ENCODE results near the gene RHOXF1. TPM values are rescaled to one million over a fixed set of nuclear protein-coding genes. Genes with fewer than 3 reads are reported as not detected.
"Not testable (repeated sequence)": the region's sequence is repeated elsewhere in the genome, so short reads cannot be mapped to it uniquely, and the experiment has no call there.

Gene RHOXF1
- total RNA-seq, 4 donors from 2014 or later, result not detected

DNA sequence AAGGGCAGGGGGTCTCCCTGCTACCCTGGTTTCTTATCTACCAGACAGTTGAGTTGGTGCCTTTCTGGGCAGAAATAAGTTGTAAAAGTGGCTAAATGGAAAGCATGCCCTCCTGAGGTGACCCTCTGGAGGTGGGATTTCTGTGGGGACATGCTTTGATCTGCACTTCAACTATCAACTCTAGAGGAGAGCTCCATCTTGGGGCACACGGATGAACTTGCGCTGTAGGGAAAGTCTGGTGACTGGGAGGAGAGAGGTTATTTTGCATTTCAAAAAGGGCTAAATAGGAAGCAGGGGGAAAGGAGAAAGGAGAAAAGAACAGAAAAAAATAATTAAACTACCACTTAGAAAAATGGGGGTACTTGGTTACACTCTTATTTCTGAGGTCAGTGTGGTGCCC is 25.5 kb downstream of the RHOXF1 start:
- WGBS, result 41% methylated on average over 2 of the region's 2 CpGs
- DNase-seq (ENCODE audit: extremely low spot score), result no peak
- H3K9me3 ChIP-seq, result no peaks in the 10 kb centered on the region
- no peaks in the 10 kb centered on the region for H3K36me3 ChIP-seq
- H3K27ac ChIP-seq (replicated peaks in 1 of 4), result no peak overlapping the region
- H3K27me3 ChIP-seq, result no peaks in the 10 kb centered on the region
- TF ChIP-seq POLR2A (IDR thresholded peaks at IDR 0.05; ENCODE audit: low read depth) (no peak), POLR2AphosphoS5 (IDR thresholded peaks at IDR 0.05) (no peak), EP300 (IDR thresholded peaks at IDR 0.05) (no peak)
- TF ChIP-seq, protein P1, sequence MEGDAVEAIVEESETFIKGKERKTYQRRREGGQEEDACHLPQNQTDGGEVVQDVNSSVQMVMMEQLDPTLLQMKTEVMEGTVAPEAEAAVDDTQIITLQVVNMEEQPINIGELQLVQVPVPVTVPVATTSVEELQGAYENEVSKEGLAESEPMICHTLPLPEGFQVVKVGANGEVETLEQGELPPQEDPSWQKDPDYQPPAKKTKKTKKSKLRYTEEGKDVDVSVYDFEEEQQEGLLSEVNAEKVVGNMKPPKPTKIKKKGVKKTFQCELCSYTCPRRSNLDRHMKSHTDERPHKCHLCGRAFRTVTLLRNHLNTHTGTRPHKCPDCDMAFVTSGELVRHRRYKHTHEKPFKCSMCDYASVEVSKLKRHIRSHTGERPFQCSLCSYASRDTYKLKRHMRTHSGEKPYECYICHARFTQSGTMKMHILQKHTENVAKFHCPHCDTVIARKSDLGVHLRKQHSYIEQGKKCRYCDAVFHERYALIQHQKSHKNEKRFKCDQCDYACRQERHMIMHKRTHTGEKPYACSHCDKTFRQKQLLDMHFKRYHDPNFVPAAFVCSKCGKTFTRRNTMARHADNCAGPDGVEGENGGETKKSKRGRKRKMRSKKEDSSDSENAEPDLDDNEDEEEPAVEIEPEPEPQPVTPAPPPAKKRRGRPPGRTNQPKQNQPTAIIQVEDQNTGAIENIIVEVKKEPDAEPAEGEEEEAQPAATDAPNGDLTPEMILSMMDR (IDR thresholded peaks at IDR 0.05), result no peak
- intact Hi-C loops (cut with DNase I), result no loop called here
- H3K4me3 ChIP-seq, result no peak overlapping the region
- peaks cover 0 to 10% (median 0%) of the 10 kb centered on the region in 4 donors for H3K4me1 ChIP-seq

DNA sequence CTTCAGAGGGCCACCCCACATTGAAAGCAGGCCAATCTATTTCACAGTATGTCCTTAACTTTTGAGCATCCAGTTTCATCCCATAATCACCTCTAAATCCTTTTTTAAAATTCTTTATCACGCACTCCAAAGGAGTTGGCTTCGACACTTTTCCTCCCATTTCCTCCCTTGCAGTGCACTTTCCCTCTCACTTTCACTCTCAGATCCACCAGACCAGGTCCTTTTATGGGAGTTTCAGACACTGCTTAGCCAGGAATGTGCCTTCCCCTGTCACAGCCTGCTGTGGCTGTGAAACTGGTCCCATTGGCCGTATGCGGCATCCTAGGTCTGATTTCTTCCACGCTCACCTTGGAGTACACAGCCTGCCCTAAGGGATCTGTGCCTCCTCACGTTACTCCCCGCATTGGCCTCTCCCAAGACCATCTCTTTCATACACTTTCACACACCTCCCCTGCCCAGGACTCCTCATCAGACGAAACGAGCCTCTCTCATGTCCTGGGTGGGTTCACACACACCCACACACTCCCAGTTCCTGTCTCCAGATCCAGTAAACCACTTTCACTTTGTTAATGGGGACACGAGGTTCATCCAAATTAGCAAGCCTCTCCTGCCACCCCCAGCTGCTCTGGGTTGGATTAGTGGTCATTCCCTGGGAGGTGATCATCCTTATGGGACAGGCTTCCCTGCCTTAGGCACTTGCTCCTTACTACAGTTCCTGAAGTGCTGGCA is 28.3 kb downstream of the RHOXF1 start:
- intact Hi-C loops (cut with DNase I), result no loop called here
- Histone ChIP-seq H3K4me3 (no peak overlapping the region), H3K36me3 (no peaks in the 10 kb centered on the region), H3K27me3 (no peaks in the 10 kb centered on the region), H3K27ac (replicated peaks in 1 of 4) (no peak overlapping the region), H3K4me1 (peaks cover 0 to 10% (median 0%) of the 10 kb centered on the region in 4 donors), H3K9me3 (no peaks in the 10 kb centered on the region)
- TF ChIP-seq POLR2A (IDR thresholded peaks at IDR 0.05; ENCODE audit: low read depth), result no peak
- no peak for TF ChIP-seq EP300 (IDR thresholded peaks at IDR 0.05)
- TF ChIP-seq, protein P1 (IDR thresholded peaks at IDR 0.05), result no peak
- no peak for TF ChIP-seq POLR2AphosphoS5 (IDR thresholded peaks at IDR 0.05)
- 67% methylated on average over 10 of the region's 10 CpGs for WGBS
- no peak for DNase-seq (ENCODE audit: extremely low spot score)

DNA sequence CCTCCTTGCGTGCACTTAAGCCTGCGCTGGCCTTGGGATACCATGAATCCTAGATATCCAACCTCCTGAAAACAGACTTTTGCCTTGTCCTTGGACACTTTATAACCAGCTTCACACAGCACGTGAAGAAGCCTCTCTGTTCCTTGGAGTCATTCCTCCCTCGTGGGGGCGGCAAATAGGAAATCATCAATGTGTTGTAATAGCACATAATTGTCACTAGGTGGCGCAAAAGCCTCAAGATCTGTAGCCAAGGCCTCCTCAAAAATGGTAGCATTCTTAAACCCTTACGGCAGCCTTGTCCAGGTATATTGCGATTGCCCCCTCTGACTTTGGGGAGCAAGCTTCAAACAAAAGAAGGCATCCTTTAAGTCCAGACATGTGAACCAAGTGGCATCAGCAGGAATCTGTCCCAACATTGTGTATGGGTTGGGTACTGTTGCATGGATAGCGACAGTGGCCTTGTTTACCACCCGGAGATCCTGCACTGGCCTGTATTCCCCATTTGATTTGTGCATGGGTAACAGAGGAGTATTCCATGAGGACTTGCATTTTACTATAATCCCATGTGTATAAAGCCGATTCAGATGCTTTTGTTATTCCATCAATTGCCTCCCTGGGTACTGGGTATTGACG is 30.0 kb downstream of the RHOXF1 start:
- no CpG with 5 or more reads among the region's 12 CpGs for WGBS

DNA sequence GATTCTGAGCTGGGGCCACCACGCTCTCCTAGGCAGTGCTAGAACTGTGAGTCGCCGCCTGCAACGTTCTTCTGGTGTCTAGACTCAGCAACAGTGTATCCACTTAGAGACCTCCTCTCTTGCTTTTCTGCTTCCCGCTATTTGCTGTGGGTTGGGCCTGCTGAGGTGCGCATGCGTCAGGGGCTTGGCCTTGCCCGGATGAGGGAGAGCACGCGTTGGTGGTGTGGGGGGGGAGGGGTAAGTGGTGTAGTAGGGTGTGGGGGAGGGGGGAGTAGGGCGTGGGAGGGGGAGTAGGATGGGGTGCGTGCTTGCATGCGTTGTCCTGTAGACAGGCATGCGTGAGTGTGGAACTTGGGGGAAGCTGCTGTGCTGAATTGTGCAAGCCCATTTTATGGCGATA is 38.1 kb downstream of the RHOXF1 start, which contains the start of gene RHOXF2B:
TSS of gene RHOXF2B (minus strand) at position 101 of the 400 bp plus-strand sequence. CDS start 138 bp downstream, outside the sequence.
- H3K4me3 ChIP-seq; DNase-seq (ENCODE audit: extremely low spot score); H3K9me3 ChIP-seq; H3K4me1 ChIP-seq; intact Hi-C loops (cut with DNase I); H3K36me3 ChIP-seq; H3K27me3 ChIP-seq; H3K27ac ChIP-seq (replicated peaks in 1 of 4): not testable (repeated sequence)
- WGBS, result no CpG with 5 or more reads among the region's 15 CpGs

More for the DNA sequence above, 30.0 kb downstream of the RHOXF1 start:
- H3K9me3 ChIP-seq; intact Hi-C loops (cut with DNase I); H3K36me3 ChIP-seq; H3K27ac ChIP-seq (replicated peaks in 1 of 4); DNase-seq (ENCODE audit: extremely low spot score); H3K4me3 ChIP-seq; H3K27me3 ChIP-seq: not testable (repeated sequence)
- H3K4me1 ChIP-seq, result peaks cover 0 to 10% (median 0%) of the 10 kb centered on the region in 4 donors

DNA sequence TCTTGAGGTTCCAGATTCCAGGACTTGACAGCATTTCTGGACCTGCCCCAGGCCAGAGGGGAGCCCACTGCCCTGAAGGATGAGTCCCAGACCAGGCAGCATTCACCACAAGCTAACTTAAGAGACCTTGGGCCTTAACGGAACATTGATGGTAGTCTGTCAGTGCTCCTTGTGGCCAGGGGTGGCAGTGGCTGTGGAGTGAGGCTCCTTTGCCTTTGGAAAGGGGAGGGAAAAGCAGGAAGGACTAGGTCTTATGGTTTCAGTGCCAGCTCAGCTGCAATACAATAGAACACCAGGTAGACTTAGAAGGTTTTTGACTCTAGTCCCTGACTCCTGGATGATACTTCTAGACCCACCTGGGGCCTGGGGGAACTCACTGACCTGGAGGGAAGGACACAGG is 49.5 kb downstream of the RHOXF1 start:
- intact Hi-C loops (cut with DNase I); H3K36me3 ChIP-seq; H3K4me3 ChIP-seq; H3K27me3 ChIP-seq; H3K4me1 ChIP-seq; H3K9me3 ChIP-seq; DNase-seq (ENCODE audit: extremely low spot score); H3K27ac ChIP-seq (replicated peaks in 1 of 4): not testable (repeated sequence)
- no CpG with 5 or more reads among the region's 1 CpG for WGBS

Other genes starting within 250 kb of the RHOXF1 start
- 10 to 100 TPM in 3 of 4 donors, 1 to 10 TPM in 1; 9.1 to 14.9 (median 12.7) TPM for gene RNF113A, start 244.2 kb downstream of the RHOXF1 start, total RNA-seq
- gene NDUFA1, start 244.1 kb downstream of the RHOXF1 start, total RNA-seq, result 10 to 100 TPM; 61.1 to 90.9 (median 65.5) TPM
- gene AKAP14, start 220.0 kb downstream of the RHOXF1 start, total RNA-seq, result not detected
- 1 to 10 TPM; 5.3 to 7.1 (median 6.6) TPM for gene NKAP, start 172.2 kb downstream of the RHOXF1 start, total RNA-seq
- gene RHOXF2B, start 38.2 kb downstream of the RHOXF1 start, total RNA-seq, result not detected
- gene RHOXF2, start 42.7 kb upstream of the RHOXF1 start, total RNA-seq, result not detected
- gene ZBTB33, start 134.9 kb upstream of the RHOXF1 start, total RNA-seq, result 1 to 10 TPM; 7.9 to 9.1 (median 8.1) TPM
- gene TMEM255A, start 195.5 kb upstream of the RHOXF1 start, total RNA-seq, result 1 to 10 TPM; 1.2 to 4.7 (median 4.2) TPM
- not detected for gene ATP1B4, start 246.2 kb upstream of the RHOXF1 start, total RNA-seq